GM19328 (cell line): Measurements from ENCODE around the gene EVC2.
"Not testable (repeated sequence)": the region's sequence is repeated elsewhere in the genome, so short reads cannot be mapped to it uniquely, and the experiment has no call there.

ENCODE experiments used
- ATAC-seq: cut with Tn5 transposase; IDR thresholded peaks from one replicate; pipeline ENCODE4 v1.9.1; 2021; ENCODE audit warnings: mild to moderate bottlenecking, moderate library complexity; ENCODE audit not compliant: unreplicated experiment

EVC2 gene

GRCh38 chr4:5632066-5632440 lies 76.3 kb downstream of the EVC2 start:
- ATAC-seq = no peak

DNA sequence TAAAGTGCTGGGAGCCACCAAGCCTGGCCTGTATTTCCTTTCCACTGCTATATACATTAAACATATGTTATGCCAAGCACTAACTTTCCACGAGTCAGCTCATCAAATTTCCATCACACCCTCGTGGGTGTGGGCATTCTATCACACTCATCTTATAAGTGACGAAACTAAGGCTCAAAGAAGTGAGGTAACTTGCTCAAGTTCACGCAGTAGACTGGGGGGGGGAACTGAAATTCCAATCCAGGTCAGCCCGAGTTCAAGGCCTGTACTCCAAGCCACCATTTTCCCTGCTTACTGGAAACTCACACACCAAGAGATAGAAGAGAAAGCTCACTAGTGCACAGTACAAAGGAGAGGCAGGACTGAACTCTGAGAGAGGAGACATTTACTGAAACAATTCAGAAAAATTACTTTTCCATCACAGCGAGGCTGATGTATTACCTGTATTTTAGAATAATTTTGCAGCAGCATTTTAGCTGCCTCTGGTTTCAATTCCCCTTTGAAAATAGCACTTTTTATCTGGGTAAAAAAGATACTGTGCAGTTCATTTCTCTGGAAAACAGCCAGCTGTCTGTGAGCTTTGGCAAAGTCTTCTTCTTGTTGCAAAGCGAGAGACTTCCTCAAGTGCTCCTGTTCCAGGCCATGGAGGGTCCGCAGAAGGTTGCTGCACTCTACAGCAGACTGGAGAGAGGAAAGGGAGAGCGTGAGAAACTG lies 76.8 kb downstream of the EVC2 start:
- ATAC-seq = no peak

- ATAC-seq = no peak
Measured at GRCh38 chr4:5630762-5631161, 77.6 kb downstream of the EVC2 start.

- no peak for ATAC-seq
Measured at GRCh38 chr4:5629542-5629941, 78.8 kb downstream of the EVC2 start.

DNA sequence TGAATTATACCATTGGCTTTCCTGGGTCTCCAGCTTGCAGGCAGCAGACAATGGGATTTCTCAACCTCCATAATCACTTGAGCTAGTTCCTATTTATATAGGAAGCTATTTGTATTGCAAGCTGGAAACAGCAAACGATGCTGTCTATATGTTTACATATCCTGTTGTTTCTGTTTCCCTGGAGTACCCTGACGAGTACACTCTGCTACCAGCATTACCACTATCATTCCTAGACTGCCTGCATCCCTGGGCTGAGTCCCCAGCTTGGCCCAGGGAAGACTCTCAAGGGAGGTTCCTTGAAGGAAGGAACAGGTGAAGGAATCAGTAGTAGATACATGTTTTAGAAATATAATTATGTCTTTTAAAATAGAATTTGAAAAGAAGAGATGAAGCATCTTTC lies 81.4 kb downstream of the EVC2 start:
- no peak for ATAC-seq

GRCh38 chr4:5622596-5622995 lies 85.8 kb downstream of the EVC2 start:
- ATAC-seq = no peak

GRCh38 chr4:5619913-5620625 lies 88.3 kb downstream of the EVC2 start:
- no peak for ATAC-seq

GRCh38 chr4:5618051-5618960 lies 90.1 kb downstream of the EVC2 start:
- no peak for ATAC-seq

- ATAC-seq = no peak
Measured at GRCh38 chr4:5616331-5616950, 91.9 kb downstream of the EVC2 start.

DNA sequence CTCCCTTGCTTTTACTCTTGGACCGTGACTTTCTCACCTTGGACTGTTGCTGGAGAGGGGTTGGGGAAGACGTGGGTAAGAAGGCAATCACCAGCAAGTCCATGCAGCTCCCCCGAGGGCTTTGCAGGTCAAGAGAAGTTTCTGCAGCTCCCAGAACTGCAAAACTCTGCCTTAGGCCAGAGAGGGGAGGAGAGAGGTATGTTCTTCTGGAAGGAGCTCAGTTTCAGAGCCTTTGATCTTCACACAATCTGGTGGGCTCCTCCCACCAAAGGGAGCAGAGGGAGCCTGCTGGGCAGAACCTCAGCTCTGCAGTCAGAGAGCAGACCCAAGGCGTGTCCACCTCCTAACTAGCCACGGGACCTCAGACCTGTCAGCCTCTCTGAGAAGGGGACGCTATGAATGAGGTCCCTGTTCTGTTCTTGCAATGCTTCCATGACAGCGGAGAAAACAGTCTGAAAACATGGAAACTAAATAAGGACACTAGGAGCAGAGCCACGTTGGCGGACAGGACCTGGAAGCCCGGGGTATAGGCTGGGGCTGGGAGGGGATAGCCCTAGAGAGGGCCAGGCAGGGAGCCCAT lies 92.8 kb downstream of the EVC2 start:
- no peak for ATAC-seq

DNA sequence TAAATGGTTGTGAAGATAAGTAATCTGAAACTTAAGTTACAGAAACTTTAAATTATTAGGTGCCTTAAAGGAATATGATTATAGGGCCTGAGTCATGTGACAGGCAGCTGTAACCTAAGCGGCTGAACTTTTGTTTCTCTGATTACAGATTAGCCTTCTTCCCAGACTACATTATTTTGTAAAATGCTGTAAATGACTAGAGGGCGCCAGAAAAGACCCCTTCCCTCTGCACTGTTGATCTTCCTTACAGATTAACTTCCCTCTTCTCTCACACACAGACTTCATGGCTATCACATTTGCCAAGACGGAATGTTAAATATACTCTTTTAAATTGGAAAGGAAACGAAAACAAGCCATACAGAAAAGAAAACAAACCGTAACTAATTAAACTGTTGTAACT lies 96.6 kb downstream of the EVC2 start:
- no peak for ATAC-seq

DNA sequence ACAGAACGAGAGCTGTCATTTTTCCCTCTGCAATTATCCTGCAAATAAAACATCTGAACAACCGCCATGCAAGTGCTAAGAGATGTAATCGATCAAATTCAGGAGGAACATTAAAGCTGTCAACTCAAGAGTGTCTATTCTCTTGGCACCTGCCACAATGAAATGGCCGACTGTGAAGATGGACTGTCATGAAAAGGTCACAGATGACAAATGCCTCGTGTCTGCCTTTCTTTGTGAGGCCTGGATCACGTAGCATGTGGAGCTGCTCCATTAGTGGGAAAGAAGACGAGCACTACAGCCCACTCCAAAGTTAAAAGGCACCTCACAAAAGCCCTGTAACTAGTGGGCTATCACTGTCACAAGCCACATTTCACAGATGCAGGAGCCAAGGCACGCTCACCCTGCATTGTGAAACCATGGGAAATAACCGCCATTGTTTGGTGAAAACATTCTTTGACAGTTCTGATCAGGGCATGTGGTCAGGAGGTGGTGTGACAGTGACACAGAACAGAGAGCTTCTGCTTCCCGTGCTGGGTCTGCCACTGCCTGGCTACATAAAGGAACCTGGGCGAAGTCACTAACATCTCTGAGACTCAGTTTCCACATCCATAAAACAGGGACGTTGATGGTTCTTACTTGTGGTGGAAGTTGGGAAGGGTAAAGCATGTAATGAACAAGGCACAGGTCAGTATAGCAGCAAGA lies 98.9 kb downstream of the EVC2 start:
- no peak for ATAC-seq

GRCh38 chr4:5593828-5594227 lies 114.5 kb downstream of the EVC2 start:
- ATAC-seq = not testable (repeated sequence)

DNA sequence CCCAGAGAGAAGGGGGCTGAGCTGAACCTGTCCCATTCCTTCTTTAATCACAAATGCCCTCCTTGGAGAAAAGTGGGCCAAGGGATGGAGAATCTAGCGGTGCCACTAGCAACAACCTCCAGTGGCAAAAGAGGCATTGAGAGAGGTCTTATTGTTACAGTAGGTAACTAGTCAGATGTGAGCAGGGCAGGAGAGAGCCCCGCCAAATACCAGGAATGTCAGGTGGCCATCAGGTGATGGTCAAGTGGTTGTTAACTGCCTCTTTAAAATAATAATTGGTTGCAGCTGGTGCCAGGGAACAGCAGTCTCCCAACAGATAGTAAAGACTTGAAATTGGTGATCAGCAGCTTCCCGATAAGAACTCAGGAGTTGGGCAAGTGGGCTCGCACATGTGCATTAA lies 116.1 kb downstream of the EVC2 start:
- no peak for ATAC-seq

GRCh38 chr4:5589495-5589894 lies 118.9 kb downstream of the EVC2 start:
- no peak for ATAC-seq

DNA sequence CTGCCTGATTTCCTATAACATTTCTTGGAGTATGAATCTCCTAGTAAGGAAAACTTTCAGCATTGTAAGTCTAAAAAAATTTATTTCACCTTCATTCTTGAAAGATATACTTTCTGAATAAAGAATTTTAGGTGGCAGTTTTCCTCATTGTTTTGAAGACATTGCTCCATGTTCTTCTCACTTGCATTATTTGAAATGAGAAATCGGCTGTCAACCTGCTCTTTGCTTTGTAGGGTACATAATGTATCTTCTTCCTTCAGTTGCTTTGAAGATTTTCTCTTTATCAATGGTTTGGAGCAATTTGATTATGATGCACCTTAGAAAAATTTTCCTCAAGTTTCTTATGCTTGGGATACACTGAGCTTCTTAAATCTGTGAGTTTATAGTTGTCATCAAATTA lies 120.3 kb downstream of the EVC2 start:
- ATAC-seq = no peak

DNA sequence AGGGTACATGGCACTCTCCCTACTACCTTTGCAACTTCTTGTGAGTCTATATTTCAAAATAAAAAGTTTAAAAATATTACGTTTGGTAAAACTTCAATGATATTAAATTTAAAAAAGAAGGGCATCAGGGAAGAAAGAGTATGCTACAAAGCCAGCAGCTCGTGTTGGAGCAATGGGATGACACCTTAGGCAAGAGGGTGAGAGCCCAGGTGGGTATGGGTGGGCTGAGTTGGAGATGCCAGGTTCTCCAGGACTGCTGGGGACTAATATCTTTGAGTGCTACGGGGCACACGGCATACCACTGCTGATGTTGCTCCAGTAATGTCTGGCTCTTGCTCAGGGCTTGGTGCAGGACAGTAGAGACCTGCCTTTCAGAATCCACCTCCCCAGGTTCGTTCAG lies 132.4 kb downstream of the EVC2 start:
- no peak for ATAC-seq

DNA sequence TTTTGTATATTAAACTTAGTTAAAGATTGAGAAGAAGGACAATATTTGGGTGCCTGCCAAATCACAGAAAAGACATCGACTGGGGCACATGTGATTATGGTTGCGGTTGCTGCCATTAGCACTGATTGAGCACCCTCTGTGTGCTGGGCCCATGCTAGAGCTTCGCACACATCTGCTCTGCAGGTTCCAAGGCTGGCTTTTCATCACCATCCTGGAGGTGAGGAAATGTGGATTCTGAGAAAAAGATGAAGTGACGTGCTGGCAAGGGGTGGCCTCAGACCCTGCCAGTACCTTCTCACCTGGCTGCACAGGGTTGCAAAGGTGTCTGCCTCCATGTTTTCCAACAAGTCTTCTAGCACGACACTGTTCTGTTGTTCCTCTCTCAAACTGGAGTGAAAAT lies 134.0 kb downstream of the EVC2 start:
- ATAC-seq = no peak

DNA sequence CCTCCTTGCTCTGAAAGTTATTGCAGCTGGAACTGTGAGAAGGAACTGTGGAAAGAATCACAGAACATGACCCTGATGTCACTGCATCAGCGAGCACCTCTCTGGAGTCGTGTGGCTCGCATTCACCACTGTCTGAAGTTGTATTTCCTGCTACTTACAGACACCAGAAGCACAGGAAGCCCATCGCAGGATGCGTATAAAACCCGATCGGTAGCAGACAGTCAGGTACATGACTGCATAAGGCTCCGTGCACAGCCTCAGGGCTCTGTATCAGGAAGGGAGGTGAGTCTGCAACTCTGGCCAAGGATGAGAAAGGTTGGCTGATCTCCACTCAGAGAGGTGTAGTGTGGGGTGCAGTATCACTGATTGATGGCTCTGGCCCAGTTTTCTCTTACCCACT lies 134.4 kb downstream of the EVC2 start:
- no peak for ATAC-seq

DNA sequence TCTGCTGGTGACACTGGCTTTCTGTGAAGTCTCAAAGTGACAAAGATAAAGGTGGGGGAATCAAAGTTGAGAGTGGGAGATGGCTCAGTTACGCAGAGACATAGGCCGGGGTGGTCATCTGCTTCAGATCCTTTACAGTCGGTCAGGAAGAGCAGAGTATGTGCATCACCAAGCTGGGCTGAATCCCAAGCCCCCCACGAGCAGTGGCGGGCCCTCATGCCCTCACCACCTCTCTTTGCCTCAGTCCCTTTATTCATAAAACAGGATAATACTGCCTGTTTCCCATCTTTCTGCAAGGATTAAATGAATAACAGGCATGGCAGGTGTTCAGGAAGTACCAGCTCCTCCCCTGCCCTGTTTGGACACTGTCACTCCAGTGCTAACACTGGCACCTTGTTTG lies 135.6 kb downstream of the EVC2 start:
- no peak for ATAC-seq
